Mesenchymal stem cell (in vitro differentiated cells and primary cell): ENCODE measurements around the gene SCGB1A1.

Source experiments
- DNase-seq: peaks from one replicate; pipeline ENCODE4 v3.0.0-alpha.2; 2013
- H2AFZ ChIP-seq: one replicate; pipeline ENCODE4 v1.6.1; 2013; ENCODE audit warnings: low read depth, mild to moderate bottlenecking, control low read depth, inconsistent platforms, low read length, moderate library complexity
- H2AK5ac ChIP-seq: 2 replicates; pipeline ENCODE4 v1.6.1; 2013; ENCODE audit warnings: low read length, moderate library complexity, mild to moderate bottlenecking, inconsistent platforms; ENCODE audit not compliant: severe bottlenecking
- H2BK120ac ChIP-seq: one replicate; pipeline ENCODE4 v1.6.1; 2013; ENCODE audit warnings: low read depth, mild to moderate bottlenecking, inconsistent platforms, low read length, moderate library complexity
- H2BK12ac ChIP-seq, 2 experiments: one replicate each; pipeline ENCODE4 v1.6.1; 2013; ENCODE audit warnings: inconsistent platforms in 2 of 2, low read length in 2 of 2, mild to moderate bottlenecking in 2 of 2, moderate library complexity in 2 of 2, control low read depth in 1 of 2
- H2BK15ac ChIP-seq: one replicate; pipeline ENCODE4 v1.6.1; 2013; ENCODE audit warnings: mild to moderate bottlenecking, low read depth, inconsistent platforms; ENCODE audit not compliant: poor library complexity, severe bottlenecking
- H2BK5ac ChIP-seq: 2 replicates; pipeline ENCODE4 v1.6.1; 2013; ENCODE audit warnings: low read depth, mild to moderate bottlenecking, low read length, control low read depth, inconsistent platforms; ENCODE audit not compliant: poor library complexity, severe bottlenecking
- H3K14ac ChIP-seq, 2 experiments: one replicate each; pipeline ENCODE4 v1.6.1; 2013; ENCODE audit warnings: inconsistent platforms in 2 of 2, low read length in 2 of 2, control low read depth in 1 of 2, mild to moderate bottlenecking in 1 of 2, moderate library complexity in 1 of 2
- H3K18ac ChIP-seq, 2 experiments: one replicate each; pipeline ENCODE4 v1.6.1; 2013; ENCODE audit warnings: inconsistent platforms in 2 of 2, low read length in 2 of 2, control low read depth in 1 of 2, low read depth in 1 of 2, mild to moderate bottlenecking in 1 of 2
- H3K23ac ChIP-seq, 2 experiments: one replicate each; pipeline ENCODE4 v1.6.1; 2013; ENCODE audit warnings: inconsistent platforms in 2 of 2, low read length in 2 of 2, mild to moderate bottlenecking in 2 of 2, moderate library complexity in 2 of 2, control low read depth in 1 of 2
- H3K27ac ChIP-seq: 2 replicates; pipeline ENCODE4 v1.5.1; 2013; ENCODE audit warnings: mild to moderate bottlenecking, moderate library complexity, low read length, control low read depth, inconsistent platforms; ENCODE audit not compliant: poor library complexity, severe bottlenecking
- H3K27me3 ChIP-seq, 2 experiments: 2 replicates each; pipeline versions ENCODE4 v1.6.1 to v1.7.0; 2013; ENCODE audit warnings: low read length in 2 of 2, mild to moderate bottlenecking in 2 of 2, moderate library complexity in 2 of 2, control low read depth in 1 of 2, inconsistent platforms in 1 of 2; ENCODE audit not compliant: control insufficient read depth in 1 of 2, insufficient read depth in 1 of 2
- H3K36me3 ChIP-seq, 2 experiments: 2 replicates each; pipeline versions ENCODE4 v1.6.1 to v1.7.0; 2013; ENCODE audit warnings: low read length in 2 of 2, control low read depth in 1 of 2, inconsistent platforms in 1 of 2, low read depth in 1 of 2, mild to moderate bottlenecking in 1 of 2; ENCODE audit not compliant: insufficient read depth in 2 of 2, control insufficient read depth in 1 of 2
- H3K4ac ChIP-seq, 2 experiments: one replicate each; pipeline ENCODE4 v1.6.1; 2013; ENCODE audit warnings: inconsistent platforms in 2 of 2, low read length in 2 of 2, mild to moderate bottlenecking in 2 of 2, moderate library complexity in 2 of 2, control low read depth in 1 of 2, low read depth in 1 of 2
- H3K4me1 ChIP-seq: 2 replicates; pipeline ENCODE4 v1.6.1; 2013; ENCODE audit warnings: low read depth, low read length, control low read depth; ENCODE audit not compliant: control insufficient read depth, insufficient read depth
- H3K4me2 ChIP-seq: 2 replicates; pipeline ENCODE4 v1.6.1; 2013; ENCODE audit warnings: low read length, mild to moderate bottlenecking, inconsistent platforms; ENCODE audit not compliant: poor library complexity, severe bottlenecking
- H3K4me3 ChIP-seq, 2 experiments: 2 replicates each; pipeline versions ENCODE4 v1.5.1 to v1.7.0; 2013; ENCODE audit warnings: low read length in 2 of 2, mild to moderate bottlenecking in 2 of 2, control low read depth in 1 of 2, low read depth in 1 of 2; ENCODE audit not compliant: insufficient read depth in 1 of 2
- H3K79me1 ChIP-seq: replicated peaks from 2 replicates; pipeline ENCODE4 v1.6.1; 2013; ENCODE audit warnings: mild to moderate bottlenecking, control low read depth, low read length, inconsistent platforms; ENCODE audit not compliant: poor library complexity, severe bottlenecking
- H3K9ac ChIP-seq: 2 replicates; pipeline ENCODE4 v1.7.0; 2013; ENCODE audit warnings: mild to moderate bottlenecking, low read length, moderate library complexity
- H3K9me3 ChIP-seq: 2 replicates; pipeline ENCODE4 v1.7.0; 2013; ENCODE audit warnings: mild to moderate bottlenecking, low read length; ENCODE audit not compliant: control insufficient read depth
- H4K8ac ChIP-seq: one replicate; pipeline ENCODE4 v1.6.1; 2013; ENCODE audit warnings: inconsistent platforms, mild to moderate bottlenecking, low read length, moderate library complexity
- H4K91ac ChIP-seq: one replicate; pipeline ENCODE4 v1.6.1; 2013; ENCODE audit warnings: mild to moderate bottlenecking, low read length, inconsistent platforms
- WGBS: methylation state at CpG from one replicate; pipeline ENCODE4 v1.1.7; 2013; ENCODE audit warnings: mixed read lengths; 5-methylcytosine and 5-hydroxymethylcytosine counted together

Gene SCGB1A1

GRCh38 chr11:62393061-62393611 lies 25.7 kb upstream of the SCGB1A1 start:
- Histone ChIP-seq H2BK120ac (no peak overlapping the region), H2AK5ac (peak overlapping the region; percentile 21), H3K36me3 (no peaks in the 10 kb centered on the region), H3K79me1 (peaks cover 5% of the 10 kb centered on the region), H2BK15ac (no peak overlapping the region), H2BK12ac (no peak overlapping the region), H2BK5ac (no peak overlapping the region), H3K4me3 (no peak overlapping the region), H3K27ac (no peak overlapping the region), H3K23ac (no peak overlapping the region), H3K27me3 (peaks cover 0 to 14% of the 10 kb centered on the region in 2 experiments), H4K8ac (no peak overlapping the region), H3K9me3 (no peaks in the 10 kb centered on the region), H3K4me1 (peaks cover 9% of the 10 kb centered on the region), H3K9ac (no peak overlapping the region), H2AFZ (no peak overlapping the region), H3K4ac (no peak overlapping the region), H3K4me2 (no peak overlapping the region), H4K91ac (no peak overlapping the region), H3K14ac (no peak overlapping the region), H3K18ac (no peak overlapping the region)
- 86% methylated on average over 11 of the region's 12 CpGs for WGBS
- DNase-seq: no peak

- DNase-seq: no peak
- no peak overlapping the region for H2AFZ ChIP-seq
- no peak overlapping the region for H3K23ac ChIP-seq
- H4K8ac ChIP-seq: no peak overlapping the region
- no peak overlapping the region for H2BK15ac ChIP-seq
- 93% methylated on average over 4 of the region's 5 CpGs for WGBS
- no peak overlapping the region for H3K4me2 ChIP-seq
- no peak overlapping the region for H3K9ac ChIP-seq
- H3K14ac ChIP-seq: no peak overlapping the region
- peaks cover 0 to 13% of the 10 kb centered on the region in 2 experiments for H3K27me3 ChIP-seq
- no peak overlapping the region for H4K91ac ChIP-seq
- H3K4me1 ChIP-seq: peaks cover 13% of the 10 kb centered on the region
- no peak overlapping the region for H2BK120ac ChIP-seq
- no peak overlapping the region for H3K27ac ChIP-seq
- H2AK5ac ChIP-seq: no peak overlapping the region
- no peak overlapping the region for H3K4ac ChIP-seq
- no peak overlapping the region for H3K4me3 ChIP-seq
- no peaks in the 10 kb centered on the region for H3K9me3 ChIP-seq
- no peak overlapping the region for H2BK12ac ChIP-seq
- H3K18ac ChIP-seq: no peak overlapping the region
- peaks cover 5% of the 10 kb centered on the region for H3K79me1 ChIP-seq
- H3K36me3 ChIP-seq: no peaks in the 10 kb centered on the region
- H2BK5ac ChIP-seq: no peak overlapping the region
Measured at GRCh38 chr11:62393735-62394134, 25.1 kb upstream of the SCGB1A1 start.

- H3K18ac ChIP-seq: peak overlapping the region in 1 of 2 experiments; percentile 4
- H3K4me1 ChIP-seq: peaks cover 22% of the 10 kb centered on the region
- H3K27me3 ChIP-seq: peaks cover 0 to 5% of the 10 kb centered on the region in 2 experiments
- H2AFZ ChIP-seq: peak overlapping the region; percentile 32
- H2BK5ac ChIP-seq: no peak overlapping the region
- H3K4me3 ChIP-seq: peak overlapping the region in 1 of 2 experiments; percentile 69
- peak overlapping the region; percentile 15 to 32 for H2BK12ac ChIP-seq
- no peaks in the 10 kb centered on the region for H3K9me3 ChIP-seq
- H4K91ac ChIP-seq: peak overlapping the region; percentile 19
- H3K9ac ChIP-seq: peak overlapping the region; percentile 75
- peak; percentile 86 for DNase-seq
- H3K23ac ChIP-seq: no peak overlapping the region
- H3K4ac ChIP-seq: no peak overlapping the region
- peak overlapping the region; percentile 67 for H4K8ac ChIP-seq
- 9% methylated on average over 13 of the region's 14 CpGs for WGBS
- no peak overlapping the region for H3K14ac ChIP-seq
- H2BK120ac ChIP-seq: no peak overlapping the region
- H2AK5ac ChIP-seq: peak overlapping the region; percentile 83
- H3K79me1 ChIP-seq: peaks cover 5% of the 10 kb centered on the region
- H3K4me2 ChIP-seq: peak overlapping the region; percentile 57
- H3K36me3 ChIP-seq: no peaks in the 10 kb centered on the region
- H3K27ac ChIP-seq: peak overlapping the region; percentile 34
- H2BK15ac ChIP-seq: no peak overlapping the region
Measured at GRCh38 chr11:62394825-62395538, 23.9 kb upstream of the SCGB1A1 start.

GRCh38 chr11:62395885-62396551 lies 22.8 kb upstream of the SCGB1A1 start:
- H3K23ac ChIP-seq: no peak overlapping the region
- H2BK12ac ChIP-seq: no peak overlapping the region
- H3K4me1 ChIP-seq: peaks cover 22% of the 10 kb centered on the region
- peaks cover 0 to 5% of the 10 kb centered on the region in 2 experiments for H3K27me3 ChIP-seq
- no peak overlapping the region for H3K4me3 ChIP-seq
- no peak overlapping the region for H3K14ac ChIP-seq
- H2BK120ac ChIP-seq: no peak overlapping the region
- H2BK5ac ChIP-seq: no peak overlapping the region
- peak overlapping the region; percentile 8 for H3K27ac ChIP-seq
- H2AFZ ChIP-seq: no peak overlapping the region
- 90% methylated on average over 8 of the region's 10 CpGs for WGBS
- no peak overlapping the region for H2AK5ac ChIP-seq
- H3K4me2 ChIP-seq: no peak overlapping the region
- no peak overlapping the region for H3K18ac ChIP-seq
- H3K9ac ChIP-seq: no peak overlapping the region
- peak overlapping the region; percentile 80 for H2BK15ac ChIP-seq
- H4K8ac ChIP-seq: no peak overlapping the region
- H3K79me1 ChIP-seq: peaks cover 5% of the 10 kb centered on the region
- H3K4ac ChIP-seq: no peak overlapping the region
- no peak for DNase-seq
- H3K9me3 ChIP-seq: no peaks in the 10 kb centered on the region
- H4K91ac ChIP-seq: no peak overlapping the region
- no peaks in the 10 kb centered on the region for H3K36me3 ChIP-seq
